NCI-H2029 treated with DMSO at 0.1 percent for 48 hours (cell line): Measurements from ENCODE around the gene RHPN2.
"Not testable (repeated sequence)": the region's sequence is repeated elsewhere in the genome, so short reads cannot be mapped to it uniquely, and the experiment has no call there.

Experiments used
- DNase-seq: peaks from one replicate; lab custom pipeline; 2025; lab: John Stamatoyannopoulos, UW

The RHPN2 gene

DNA sequence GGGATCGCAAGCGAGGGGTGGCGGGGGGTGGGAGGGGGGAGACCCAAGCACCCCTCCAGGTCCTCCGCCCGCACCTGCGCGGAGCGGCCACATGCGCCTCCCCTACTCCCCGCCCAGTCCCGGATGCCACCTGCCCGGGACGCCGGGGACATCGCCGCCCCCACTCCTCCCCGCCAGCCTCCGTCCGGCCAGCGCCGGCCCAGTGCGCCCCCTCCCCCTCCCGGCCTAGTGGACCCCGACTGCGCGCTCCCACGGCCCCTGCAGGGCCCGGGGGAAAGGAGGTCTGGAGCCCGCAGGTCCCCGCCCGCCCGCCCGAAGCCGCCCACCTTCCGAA lies 263 bp downstream of the RHPN2 start:
- no peak for DNase-seq

DNA sequence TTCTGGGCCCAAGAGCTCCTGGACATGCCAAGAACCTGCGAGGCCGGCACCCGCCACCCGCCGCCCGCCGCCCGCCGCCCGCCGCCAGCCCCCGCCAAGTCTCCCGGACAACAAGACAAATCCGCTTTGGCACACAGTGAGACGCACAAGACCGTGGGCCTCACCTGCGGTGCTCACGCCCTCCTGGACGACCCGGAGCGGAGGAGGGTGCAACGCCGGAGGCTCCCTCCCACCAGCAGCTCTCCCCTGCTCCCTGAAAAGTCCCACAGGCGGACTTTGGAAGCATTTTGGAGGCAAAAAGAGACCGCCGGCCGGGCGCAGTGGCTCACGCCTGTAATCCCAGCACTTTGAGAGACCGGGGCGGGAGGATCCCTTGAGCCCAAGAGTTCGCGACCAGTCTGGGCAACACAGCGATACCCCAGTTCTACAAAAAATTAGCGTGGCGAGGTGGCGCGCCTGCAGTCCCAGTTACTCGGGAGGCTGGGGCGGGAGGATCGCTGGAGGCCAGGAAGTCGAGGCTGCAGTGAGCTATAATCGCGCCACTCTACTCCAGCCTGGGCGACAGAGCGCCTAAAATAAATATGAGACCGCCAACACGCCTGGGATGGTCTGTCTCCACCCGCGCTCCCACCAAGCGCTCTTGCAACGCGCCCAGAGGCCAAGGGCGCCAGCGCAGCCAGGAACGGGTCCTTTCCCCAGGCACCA lies 783 bp downstream of the RHPN2 start:
- no peak for DNase-seq

DNA sequence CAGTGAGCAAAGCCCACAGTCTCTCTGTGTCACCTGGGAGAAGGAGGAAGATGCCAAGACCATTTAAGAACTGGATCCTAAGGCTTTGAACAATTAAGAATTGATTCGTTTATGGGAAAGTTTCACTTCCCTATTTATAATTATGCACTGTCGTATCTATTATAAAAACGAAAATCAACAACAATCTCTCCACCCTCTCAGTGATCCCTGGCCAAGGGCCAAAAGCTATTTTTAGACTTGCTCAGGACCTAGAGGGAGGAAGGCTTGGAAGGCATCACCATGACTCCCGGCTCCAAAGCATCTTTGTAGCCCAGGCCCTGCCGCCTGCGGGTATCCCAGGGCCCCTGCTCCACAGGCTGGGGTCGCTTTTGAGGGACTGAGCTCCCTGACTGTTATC lies 1.3 kb downstream of the RHPN2 start:
- DNase-seq: no peak

DNA sequence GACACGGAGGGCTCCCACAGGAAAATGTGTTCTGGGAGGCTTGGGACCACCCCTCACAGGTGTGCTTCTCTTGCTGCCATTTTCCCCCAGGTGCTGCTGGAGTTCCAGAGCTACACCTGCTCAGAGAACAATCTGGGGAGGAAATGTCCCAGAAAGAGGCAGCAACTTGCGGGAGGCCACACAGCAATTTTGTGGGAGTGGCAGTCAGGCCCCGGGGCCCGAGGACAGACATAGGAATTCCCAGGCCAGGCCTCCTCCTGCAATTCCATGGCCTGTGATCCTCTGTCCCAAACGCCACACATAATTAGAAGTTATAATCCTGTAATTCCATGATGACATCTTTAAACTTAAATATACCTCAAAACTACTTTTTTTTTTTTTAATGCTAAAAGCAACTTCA lies 1.8 kb downstream of the RHPN2 start:
- no peak for DNase-seq

DNA sequence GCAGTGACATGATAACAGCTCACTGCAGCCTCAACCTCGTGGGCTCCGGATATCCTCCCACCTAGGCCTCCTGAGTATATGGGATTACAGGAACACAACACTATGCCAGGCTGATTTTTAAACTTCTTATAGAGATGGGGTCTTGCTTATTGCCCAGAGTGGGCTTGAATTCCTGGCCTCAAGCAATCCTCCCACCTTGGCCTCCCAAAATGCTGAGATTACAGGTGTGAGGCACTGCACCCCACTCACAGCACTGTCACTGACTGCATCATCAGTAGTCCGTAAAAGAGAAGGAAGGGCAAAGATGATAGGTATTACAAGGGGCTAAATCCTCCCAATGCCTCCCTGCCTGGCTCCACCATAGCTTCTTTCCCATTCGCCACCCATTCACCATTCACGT lies 4.1 kb downstream of the RHPN2 start:
- no peak for DNase-seq

DNA sequence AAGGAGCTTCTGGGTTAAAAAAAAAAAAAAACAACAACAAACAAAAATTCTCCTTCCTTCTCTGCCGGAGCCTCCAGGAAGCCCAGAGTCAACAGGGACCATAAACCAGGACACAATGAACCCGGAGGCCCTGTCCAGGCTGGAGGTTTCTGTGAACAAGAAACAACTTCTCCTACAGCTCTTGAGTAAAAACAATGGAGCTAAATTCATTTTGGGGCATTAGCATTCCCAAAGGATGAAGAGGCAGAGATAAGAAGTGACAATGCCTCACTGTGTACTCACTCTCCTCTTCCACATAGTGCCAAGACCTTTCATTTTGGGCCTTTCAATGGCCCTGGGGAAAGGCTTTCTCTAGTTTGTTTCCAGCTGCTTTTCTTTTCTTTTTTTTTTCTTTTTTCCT lies 9.0 kb downstream of the RHPN2 start:
- no peak for DNase-seq

DNA sequence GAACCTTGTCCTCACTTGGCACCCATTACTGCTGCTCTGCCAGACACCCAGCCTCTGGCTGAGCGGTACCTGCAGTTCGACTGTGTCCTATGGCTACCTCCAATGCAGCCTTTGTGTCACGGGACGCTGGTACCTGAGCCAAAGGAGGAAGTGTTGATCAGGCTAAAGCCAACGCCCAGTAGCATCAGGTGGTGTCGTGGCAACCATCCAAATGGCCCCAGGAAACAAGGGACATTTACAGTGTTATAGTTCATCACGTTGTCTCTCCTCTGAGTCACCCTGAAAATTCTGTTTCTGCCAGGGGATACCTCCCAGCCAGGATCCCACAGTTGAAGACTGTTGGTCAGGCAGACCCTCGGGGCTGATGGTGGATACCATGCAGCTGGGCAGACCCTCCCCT lies 10.1 kb downstream of the RHPN2 start:
- DNase-seq: peak; percentile 75

DNA sequence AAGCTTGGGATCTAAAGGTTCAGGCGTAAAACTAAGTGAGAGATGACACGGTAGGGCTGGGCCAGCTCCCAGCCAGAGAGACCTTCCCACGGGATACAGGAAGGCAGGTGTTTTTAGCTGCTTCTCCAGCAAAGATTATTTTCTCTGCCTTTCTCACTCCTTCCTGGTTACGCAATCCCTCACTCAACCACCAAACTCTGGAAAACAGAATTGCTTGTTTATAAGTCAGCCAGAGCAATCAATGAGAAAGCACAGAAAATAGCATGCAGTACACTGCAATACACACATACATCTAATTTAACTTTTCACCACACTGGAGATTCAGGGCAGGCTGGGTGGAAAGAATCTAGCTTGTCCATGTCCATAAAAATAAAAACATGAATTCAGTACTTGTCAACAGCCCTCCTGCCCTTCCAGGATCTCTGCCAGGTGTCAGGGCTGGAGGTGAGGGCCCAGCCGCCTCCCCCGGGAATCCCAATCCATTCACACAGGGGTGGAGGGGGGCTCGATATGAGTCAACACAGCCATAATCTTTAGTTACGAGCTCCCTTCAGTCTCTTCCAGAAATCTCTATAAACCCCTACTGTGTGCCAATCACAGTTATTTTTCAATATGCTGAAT lies 12.2 kb downstream of the RHPN2 start:
- DNase-seq: peak; percentile 81

DNA sequence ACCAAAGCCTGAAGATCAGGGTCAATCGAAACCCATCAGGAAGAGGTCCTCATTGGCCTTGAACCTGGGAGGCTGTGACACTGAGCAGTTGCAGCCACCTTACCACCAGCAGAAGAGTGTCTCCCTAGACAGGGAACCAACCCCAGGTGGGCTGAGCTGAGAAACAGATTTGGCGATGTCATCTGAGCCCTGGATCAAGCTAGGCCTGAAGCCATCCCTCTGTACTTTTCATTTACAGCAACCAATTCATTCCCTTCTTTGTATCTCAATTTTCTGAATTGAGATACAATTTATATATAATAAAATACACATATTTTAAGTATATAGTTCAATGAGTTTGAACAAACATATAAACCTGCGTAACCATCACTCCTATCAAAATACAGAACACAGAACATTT lies 14.6 kb downstream of the RHPN2 start:
- DNase-seq: no peak

DNA sequence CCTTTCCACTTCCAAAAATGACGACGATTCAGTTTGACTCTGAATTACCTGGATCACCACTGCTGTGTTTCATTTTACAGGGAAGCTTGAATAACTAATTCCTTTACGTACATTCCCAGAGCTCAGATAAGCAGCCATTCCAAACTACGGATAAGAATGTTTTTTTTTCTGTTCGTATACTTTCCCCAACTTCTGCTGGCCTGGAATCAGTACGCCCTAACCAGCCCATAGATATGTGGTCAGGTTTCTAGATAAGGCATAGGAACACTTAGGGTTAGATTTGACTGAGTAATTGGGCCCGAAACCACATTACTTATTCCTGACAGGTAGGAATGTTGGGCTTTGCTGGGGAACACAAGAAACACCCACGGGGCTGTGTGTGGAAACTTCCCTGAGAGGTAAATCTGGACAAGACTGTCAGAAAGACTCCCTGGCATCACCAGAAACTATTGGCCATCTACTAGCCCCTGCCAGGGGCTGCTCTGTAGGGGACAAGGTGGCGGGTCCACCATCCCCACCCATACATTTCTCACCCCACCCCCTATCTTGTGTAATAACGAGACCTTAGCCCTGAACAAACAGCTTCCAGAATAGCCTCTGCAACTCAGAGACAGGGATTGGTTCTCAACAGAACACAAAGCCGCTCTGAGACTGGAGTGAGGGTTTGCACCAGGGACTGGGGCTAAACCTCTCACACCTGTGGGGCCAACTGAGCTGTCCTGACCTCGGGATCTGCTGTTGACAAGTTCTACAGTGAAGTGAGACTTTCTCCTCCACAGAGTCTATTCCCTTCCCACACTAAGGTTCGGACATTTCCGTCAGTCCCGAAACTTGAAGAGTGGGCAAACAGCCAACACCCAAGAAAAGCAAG lies 15.6 kb downstream of the RHPN2 start:
- no peak for DNase-seq

DNA sequence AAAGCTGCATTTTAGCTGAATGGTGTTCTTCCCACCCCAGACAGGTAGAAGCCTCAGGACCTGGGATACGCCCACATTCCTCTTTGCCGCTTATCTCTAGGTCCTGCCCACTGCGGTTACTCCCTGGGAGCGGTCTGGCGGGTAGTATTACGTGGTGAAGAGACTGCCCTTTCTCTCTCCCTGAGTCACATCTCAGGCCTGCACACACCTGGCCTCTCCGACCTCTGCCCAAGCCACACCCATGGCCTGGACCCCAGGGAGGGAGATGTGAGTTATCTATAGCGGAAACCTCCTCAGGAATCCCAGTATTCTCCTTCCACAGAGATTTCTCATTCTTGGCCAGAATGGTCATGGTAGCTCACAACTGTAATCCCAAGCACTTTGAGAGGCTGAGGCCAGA lies 17.3 kb downstream of the RHPN2 start:
- DNase-seq: no peak

DNA sequence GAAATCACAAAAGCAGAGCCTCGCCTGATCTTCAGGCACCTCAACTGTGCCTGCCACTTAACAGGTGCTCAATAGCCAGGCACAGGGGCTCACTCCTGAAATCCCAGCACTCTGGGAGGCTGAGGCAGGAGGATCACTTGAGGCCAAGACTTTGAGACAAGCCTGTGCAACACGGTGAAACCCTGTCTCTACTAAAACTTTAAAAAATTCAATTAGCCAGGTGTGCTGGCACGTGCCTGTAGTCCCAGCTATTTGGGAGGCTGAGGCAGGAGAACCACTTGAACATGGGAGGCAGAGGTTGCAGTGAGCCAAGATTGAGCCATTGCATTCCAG lies 22.9 kb downstream of the RHPN2 start:
- DNase-seq: not testable (repeated sequence)

DNA sequence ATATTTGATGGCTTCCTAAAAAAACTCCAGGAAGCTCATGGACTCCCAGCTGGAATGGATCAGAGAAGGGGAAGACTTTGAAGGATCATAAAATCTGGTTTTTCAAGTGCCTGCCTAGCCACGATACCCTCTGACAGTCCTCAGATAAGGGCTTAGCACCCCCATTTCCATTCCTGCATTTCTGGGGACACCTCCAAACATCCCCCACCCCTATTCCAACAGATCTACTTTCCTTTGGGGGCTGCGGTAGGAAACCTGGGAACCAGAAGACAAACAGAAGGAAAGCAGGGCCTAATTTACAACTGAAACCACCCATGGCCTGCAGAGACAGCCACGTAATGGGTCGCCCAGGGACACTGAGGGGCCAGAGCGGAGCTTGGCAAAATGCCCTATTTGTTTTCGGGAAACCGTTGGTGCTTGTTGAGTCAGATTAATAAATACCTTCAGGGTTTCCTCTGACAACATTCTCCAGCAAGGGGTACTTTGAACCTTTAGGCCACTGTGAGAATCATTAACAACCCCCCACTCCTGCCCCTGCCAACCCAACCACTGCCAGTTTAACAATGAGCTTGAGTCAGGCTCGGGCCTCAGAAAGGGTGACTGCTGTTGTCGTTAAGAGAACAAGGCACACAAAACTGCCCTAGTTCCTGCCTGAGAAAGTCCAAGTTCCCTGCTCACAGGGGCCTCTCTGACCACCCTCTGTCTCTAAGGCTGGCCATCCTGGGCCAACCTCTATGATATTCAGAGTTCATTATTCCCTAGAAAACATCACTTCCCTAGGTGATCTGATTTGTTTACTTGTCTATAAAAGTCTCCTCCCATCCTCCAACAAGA lies 23.5 kb downstream of the RHPN2 start:
- no peak for DNase-seq

DNA sequence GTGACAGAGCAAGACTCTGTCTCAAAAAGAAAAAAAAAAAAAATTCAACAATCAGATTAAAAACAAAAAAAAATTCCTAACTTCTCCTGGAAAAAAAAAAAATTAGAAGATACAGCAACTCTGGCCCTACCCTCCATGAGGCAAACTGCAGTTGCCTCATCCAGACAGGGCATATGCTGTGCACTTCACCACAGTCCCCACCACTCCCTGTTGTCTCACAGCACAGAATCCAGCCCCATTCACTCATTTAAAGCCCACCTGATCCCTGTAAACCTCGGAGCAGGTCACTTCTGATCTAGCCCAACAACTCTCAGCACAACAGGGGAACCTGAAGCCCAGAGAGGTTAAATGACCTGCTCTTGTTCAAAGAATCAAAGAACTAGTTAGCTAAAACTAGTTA lies 24.9 kb downstream of the RHPN2 start:
- DNase-seq: no peak

DNA sequence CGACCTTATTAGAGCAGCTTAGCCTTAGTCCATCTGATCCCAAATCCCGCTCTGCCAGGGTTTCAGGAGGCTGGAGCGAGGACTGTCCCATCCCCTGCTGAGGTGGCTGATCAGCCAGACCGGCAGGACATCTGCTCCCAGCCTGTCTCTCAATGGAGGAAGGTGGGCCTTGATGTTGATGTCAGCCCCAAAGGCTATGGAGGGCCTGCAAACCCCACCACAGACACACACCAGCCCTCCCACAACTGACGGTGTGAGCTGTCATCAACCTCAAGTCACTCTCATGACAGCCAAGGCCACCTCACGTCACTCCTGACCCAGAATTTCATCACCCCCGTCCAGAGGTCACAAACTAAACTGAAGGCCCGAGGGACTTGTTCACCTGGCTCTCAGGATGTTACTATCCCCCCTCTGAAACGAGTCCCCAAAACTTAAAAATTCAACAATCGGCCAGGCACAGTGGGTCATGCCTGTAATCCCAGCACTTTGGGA lies 25.5 kb downstream of the RHPN2 start:
- no peak for DNase-seq

DNA sequence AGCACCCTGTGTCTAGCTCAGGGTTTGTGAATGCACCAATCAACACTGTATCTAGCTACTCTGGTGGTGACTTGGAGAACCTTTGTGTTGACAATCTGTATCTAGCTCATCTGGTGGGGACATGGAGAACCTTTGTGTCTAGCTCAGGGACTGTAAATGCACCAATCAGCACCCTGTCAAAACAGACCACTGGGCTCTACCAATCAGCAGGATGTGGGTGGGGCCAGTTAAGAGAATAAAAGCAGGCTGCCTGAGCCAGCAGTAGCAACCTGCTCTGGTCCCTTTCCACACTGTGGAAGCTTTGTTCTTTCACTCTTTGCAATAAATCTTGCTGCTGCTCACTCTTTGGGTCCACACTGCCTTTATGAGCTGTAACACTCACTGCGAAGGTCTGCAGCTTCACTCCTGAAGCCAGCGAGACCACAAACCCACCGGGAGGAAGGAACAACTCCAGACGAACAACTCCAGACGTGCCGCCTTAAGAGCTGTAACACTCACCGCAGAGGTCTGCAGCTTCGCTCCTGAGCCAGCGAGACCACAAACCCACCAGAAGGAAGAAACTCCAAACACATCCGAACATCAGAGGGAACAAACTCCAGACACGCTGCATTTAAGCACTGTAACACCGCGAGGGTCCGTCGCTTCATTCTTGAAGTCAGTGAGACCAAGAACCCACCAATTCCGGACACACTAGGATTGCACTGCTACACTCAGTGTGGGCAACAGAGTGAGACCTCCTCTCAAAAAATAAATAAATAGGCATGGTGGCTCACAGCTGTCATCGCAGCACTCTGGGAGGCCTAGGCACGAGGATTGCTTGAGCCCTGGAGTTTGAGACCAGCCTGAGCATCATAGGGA lies 27.3 kb downstream of the RHPN2 start:
- DNase-seq: not testable (repeated sequence)

DNA sequence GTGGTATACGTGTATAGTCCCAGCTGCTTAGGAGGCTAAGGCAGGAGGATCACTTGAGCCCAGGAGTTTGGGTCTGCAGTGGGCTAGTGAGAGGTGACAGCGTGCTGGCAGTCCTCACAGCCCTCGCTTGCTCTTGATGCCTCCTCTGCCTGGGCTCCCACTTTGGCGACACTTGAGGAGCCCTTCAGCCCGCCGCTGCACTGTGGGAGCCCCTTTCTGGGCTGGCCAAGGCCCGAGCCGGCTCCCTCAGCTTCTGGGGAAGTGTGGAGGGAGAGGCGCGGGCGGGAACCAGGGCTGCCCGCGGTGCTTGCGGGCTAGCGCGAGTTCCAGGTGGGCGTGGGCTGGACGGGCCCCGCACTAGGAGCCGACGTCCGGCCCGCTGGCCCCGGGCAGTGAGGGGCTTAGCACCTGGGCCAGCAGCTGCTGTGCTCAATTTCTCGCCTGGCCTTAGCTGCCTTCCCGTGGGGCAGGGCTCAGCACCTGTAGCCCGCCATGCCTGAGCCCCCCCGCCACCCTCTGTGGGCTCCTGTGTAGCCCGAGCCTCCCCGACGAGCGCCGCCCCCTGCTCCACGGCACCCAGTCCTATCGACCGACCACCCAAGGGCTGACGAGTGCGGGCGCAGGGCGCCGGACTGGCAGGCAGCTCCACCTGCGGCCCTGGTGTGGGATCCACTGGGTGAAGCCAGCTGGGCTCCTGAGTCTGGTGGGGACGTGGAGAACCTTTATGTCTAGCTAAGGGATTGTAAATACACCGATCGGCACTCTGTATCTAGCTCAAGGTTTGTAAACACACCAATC lies 28.1 kb downstream of the RHPN2 start:
- DNase-seq: not testable (repeated sequence)

DNA sequence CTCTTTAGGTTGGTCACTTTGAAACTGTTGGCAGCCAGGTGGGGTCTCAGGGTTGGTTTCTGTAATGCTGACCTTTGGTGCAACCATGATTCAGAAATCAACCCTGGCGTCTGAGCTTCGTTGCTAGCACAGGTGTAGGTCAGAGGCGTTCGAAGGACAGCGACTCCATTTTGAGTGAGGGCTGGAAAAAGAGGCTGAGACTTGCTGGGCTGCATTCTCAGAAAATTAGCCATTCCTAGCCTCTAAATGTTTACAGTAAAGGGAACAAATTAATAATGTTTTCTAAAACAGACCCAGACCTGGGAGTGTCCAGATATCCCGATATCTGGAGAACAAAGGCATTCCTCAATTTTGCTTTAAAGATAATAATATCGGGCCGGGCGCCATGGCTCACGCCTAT lies 29.2 kb downstream of the RHPN2 start:
- no peak for DNase-seq

DNA sequence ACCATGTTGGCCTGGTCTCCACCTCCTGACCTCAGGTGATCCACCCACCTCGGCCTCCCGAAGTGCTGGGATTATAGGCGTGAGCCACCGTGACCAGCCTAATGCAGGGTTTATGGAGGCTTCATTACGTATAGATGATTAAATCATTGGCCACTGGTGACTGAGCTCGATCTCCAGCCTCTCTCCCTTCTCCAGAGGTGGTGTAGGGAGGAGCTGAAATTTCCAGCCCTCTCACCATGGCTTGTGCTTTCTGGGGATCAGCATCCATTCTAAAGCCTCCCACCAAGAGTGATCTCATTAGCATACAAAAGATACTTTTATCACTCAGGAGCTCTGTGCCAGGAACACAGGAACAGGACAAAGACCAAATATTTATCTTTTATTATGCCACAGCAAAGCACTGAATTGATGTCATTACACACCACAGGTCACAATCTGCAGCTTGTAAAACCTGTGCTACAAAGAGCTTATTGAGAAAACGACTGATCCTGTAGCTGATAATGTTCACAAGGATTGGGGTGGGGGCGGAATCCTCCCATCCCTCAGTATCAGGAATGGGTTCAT lies 32.4 kb downstream of the RHPN2 start:
- DNase-seq: no peak

DNA sequence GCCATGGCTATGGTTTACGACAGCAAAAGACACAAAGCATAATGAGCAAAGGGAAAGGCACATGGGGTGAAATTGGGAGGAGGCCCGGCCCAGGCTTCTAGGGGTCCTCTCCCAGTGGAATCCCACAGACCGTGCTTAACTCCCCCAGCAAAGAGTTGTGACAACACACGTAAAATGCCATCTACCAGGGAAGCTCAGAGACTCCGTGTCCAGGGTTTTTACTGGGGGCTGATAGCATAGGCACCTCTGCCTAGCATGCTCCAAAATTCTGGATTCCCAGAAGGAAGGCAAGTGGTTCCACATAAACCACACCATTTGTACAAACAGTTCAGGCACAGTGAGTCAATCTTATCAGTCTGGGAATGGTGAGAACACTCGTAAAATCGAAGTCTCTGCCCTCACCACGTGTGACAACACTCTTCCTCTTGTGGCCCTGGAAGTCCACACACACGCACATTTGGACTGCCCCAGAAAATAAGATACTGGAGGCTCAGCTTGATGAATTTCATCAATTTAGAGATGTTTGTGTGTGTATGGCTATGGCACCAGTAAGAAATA lies 34.9 kb downstream of the RHPN2 start:
- no peak for DNase-seq
